Fibroblast of gingiva (primary cell): ENCODE measurements around the gene IGLL5.

Source experiments
- DNase-seq: peaks from one replicate; pipeline ENCODE4 v3.0.0-alpha.2; 2011; ENCODE audit warnings: low read depth

The IGLL5 gene

DNA sequence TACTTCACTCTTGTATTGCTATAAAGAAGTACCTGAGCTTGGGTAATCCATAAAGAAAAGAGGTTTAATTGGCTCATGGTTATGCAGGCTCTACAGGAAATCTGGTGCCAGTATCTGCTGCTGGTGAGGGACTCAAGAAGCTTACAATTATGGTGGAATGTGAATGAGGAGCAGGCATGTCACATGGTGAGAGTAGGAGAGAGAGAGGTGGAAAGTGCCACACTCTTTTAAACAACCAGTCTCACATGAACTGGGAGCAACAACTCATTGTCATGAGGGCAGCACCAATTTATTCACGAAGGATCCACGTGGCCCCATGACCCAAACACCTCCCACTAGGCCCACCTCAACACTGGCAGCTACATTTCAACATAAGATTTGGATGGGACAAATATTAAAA, 24.6 kb upstream of the IGLL5 start:
- no peak for DNase-seq

DNA sequence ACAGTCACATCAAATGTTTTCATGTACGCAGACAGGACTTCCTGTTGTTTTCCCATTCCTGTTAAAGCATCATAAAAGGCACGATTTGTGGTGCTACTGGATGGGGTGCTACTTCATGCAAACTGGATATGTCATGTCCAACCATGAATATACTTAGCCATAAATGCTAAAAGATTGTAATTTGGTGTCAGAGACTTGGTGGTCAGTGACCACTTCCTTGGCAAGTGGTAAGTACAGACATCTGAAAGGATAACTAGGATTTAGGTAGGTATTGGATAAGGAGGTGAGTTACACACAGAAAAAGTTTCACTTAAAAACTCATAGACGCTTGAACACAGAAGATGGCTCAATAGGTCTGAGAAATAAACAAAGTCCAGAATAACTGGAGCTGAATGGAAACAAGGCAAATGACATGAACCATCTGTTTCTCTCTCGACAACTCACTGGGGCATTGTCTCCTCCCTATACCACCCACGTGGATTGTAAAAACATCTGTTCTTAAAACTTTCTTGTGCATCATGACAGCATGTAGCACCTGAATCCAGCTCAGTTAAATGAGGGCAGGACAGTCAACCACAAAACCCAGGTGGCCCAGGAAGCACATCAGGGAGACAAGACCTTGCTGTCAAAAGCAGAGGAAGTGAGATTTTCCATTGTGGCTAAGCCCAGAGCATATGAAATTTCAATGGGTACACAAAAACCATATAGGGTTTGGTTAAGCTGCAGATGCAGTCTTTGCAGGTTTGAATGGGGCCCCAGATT, 22.1 kb upstream of the IGLL5 start:
- DNase-seq: no peak

DNA sequence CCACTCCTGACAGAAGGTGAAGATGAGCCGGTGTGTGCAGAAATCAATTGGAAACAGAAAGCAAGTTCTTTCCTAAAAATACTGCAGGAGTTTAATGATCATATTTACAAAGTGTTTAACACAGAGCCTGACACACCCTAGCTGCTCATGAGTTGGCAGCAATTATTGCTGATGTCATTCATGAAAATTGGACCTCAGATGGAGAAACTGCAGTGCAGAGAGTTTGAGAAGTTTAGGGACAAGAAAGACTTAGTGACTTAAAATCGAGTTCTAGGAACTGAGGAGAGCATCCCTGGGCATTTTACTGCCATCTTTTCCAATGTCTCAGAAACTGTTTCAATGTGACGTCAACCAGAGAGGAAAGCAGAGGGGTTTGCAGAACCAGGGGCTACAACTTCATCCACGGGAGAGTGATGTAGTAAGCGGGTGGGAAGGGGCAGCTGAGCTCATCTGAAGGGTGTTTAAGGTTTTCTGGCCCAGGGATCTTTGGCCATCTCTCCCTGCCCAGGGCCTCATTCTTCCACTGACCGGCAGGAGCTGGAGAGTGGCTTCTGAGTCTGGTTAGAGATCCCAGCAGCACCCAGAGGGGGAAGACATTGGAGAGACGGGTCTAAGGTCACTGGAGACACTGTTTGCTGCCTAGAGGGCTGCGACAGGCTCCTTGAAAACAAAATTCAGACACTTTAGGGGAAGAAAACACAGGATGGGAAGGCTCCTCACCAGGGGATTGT, 21.1 kb upstream of the IGLL5 start:
- DNase-seq: no peak

DNA sequence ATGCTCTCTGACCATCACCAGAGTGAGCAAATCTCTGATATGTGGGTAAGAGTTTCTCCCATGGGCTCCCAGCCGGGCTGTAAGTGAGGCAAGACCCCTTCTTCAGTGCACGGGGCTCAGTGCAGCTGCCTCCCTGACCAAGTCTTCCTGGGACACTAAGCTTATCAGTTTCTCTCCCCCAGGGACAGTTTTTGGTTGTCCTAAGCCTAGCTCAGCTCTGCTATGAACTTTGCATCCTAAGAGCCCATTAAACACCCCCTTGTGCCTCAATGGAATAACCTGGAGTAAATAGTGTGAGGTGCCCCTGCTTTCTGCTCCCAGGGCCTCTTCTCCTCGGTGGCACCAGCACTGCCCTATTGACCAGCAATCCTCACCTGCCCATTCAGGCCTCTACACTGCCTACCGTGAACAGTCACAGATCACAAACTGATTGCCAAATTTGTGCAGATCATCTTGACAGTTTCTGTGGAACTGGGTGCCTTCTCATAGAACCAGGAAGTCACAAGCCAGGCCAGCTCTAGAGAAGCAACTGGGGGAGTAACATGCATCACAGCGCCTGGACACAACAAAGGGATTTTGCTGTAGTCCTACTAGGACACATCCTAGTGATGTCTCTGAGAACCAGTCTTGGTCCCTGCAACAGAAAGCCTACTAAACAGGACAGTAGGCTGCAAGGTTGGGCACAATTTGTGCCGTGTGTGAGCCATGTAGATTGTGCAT, 19.5 kb upstream of the IGLL5 start:
- DNase-seq: no peak

DNA sequence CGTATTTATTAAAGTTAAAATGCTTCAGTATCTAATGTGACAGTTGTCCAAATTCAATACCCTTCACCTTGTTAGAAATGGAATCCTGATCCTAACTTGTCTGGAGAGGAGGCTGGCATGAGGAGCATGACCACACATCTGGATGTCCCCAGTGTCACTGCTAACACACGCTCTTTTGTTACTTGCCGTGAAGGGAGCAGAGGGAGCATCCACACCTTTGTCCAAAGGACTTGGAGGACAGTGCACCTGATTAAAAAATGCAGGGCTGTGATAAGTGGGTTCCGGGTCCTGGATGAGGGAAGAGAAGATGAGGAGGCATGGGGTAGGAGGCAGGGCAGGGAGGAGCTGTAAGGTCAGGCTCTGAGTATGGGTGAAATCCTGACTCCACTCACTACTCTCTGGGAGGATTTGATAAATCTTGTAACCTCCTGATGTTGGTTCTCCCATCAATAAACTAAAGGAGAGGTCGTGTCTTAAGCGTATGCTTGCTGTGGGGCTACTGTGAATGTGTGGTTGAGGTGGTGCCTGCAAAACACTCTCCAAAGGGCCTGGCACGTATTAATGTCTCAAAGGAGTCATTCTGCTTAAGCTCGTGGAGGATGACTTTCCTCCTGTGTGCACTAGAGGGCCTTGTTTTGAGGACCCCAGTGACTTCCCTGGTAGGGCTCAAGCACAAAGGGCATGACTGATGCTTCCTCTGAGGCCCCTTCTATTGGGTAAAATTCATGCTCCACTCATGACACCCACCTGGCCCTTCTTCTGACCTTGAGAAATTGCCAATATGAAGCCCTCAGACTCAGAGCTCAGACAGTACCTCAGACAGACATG, 16.8 kb upstream of the IGLL5 start:
- no peak for DNase-seq

DNA sequence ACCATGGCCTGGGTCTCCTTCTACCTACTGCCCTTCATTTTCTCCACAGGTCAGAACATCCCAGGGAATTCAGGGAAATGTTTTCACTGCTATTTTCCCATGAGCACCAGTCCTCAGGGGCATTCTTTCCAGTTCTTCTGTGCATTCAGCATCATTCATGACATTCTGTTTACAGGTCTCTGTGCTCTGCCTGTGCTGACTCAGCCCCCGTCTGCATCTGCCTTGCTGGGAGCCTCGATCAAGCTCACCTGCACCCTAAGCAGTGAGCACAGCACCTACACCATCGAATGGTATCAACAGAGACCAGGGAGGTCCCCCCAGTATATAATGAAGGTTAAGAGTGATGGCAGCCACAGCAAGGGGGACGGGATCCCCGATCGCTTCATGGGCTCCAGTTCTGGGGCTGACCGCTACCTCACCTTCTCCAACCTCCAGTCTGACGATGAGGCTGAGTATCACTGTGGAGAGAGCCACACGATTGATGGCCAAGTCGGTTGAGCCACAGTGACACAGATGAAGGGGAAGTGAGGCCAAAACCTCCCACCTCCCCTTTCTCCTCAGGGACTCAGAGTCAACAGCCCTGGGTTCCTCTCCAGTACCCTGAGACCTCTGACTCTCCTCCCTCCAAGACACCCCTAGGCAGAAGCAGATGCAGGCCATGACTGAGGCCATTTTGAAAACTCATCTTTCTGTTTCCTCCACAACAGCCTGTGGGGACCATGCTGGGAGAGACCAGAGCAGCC, 15.9 kb upstream of the IGLL5 start:
- no peak for DNase-seq

DNA sequence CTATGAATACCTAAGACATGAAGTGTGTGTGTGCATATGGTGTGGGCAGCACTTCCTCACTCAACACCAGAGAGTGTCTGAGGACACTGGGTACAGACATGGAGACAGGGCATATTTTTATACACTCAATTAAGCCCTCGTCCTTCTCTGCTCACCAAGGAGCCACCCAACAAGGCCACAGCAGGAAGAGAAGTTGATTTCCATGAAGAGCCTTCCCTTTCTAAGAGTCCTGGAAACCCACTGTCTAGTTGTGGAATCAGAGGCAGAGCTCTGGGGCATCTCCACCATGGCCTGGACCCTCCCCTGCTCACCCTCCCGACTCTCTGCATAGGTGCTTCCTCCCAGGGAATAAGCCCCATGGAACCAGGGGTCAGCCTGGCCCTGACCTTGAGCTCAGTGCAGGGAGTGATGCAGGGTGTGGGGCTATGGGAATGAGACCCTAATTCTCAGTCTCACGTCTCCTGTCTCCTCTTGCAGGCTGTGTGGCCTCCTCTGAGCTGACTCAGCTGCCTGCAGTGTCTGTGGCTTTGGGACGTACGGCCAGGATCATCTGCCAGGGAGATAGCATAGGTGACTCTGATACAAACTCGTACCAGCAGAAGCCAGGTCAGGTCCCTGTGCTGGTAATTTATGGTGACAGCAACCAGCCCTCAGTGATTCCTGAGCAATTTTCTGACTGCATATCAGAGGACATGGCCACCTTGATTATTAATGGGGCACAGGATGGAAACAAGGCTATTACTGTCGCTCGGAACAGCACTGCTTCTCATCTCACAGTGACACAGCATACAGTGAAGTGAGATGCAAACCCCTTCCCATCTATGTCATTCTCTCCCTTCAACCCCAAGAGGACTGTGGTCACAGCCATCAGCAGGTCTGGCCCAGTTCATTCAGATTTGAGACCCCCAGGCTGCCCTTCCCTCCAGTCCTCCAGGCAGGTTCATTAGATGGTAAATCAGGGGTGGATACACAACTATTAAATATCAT, 14.6 kb upstream of the IGLL5 start:
- DNase-seq: no peak

DNA sequence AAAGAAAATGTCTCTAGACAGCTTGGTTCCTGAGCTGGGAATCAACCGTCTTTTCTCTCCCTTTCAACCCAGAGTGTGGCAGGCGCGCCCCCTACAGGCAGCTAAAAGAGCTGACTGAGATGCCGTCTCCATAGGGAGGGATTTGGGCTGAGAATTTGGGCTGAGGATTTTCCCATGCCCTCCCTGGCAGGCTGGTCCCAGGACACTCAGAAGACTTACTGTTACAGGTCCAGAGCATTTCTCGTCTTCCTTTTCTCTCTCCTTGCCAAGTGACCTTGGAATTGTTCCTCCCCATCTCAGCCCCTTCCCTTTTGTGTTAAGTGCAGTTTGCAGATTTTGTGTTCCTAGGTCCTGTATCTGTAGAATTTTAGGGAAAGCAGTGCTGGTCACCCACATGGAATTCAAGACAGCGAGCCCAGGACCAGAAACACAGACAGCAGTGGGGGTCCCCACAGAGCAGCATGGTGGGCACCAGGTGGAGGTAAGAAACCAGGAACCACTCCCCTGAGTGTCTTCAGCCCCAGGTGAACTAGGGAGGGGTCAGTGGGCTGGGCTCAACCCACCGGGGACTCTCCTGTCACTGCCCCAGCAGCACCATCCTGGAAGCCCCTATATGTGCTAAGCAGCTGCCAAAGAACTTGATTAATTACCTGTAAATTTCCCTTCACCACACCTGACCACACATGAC, 9.9 kb upstream of the IGLL5 start:
- peak; percentile 35 for DNase-seq

DNA sequence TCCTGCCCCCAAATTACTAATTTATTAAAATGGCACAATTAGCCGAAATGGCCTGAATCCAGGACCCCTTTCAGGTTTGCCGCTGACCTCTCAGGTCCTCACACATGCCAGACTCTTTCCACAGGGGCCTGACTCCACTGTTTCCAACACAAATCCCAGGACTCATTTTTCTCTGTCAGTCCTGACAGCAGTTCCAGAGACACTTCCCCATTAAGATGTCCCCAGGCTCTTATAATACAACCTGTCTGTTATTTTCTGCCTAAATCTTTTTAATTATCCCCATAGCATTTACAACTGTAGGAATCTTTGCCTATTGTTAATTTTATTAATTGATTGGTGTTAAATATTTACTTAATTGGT, 9.4 kb upstream of the IGLL5 start:
- DNase-seq: no peak

DNA sequence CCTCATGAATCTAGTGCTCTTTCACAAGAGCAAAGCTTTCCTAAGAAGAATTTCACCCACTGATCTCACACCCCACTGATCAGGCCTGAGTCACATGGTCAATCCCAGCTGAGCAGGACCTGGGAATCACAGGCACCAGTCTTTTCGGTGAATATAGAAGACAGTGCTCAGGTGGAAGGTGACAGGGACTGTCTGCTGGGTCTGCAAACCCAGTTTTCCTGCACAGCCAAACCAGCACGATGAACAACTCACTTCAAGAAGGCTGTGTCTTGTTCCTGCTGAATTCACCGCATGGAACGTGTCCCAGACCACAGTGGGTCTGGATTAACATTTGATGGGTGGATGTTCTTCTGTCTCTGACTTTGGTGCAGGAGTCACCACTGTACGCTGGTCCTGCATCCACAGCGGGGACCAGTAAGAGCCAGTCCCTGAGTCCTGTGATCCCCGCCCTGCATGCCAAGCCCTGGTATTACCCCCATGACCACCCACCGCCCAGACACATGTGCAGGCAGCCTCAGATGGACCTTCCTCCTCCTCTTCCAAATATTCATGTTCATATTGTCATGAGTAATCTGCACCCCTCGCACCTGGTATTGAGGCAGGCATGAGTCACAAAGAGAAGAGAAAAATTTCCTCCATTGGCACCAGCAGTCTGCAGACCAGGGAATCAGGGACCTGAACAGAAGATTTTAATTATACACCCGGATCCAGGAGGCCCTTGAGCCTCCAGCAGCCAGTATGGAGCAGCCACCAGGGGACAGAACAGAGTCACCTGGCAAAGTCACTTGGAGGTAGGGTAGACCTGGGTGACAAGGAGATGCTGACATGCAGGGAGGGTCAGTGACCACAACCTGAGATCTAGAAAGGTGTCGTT, 8.6 kb upstream of the IGLL5 start:
- DNase-seq: no peak

DNA sequence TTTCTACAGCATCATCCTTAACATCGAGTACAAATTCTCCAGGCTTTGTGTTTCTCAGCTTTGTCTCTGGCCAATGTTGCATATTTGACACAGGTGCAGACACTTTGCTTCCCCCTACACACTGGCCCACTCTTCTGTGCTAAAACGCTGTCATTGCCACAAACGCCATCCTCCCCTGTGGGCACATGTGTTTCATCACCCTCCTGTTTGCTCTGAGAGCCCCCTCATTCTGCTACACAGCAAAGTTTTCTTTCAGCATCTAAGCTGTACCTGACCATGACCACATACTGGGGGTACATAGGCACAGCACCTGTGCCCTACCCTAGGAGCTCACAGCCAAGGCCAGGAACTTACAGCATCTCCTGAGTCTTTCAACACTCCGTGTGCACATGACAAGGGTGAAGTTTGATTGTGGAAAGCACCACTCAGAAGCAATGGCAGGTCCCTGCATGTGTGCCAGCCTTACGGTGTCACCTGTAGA, 7.9 kb upstream of the IGLL5 start:
- no peak for DNase-seq

DNA sequence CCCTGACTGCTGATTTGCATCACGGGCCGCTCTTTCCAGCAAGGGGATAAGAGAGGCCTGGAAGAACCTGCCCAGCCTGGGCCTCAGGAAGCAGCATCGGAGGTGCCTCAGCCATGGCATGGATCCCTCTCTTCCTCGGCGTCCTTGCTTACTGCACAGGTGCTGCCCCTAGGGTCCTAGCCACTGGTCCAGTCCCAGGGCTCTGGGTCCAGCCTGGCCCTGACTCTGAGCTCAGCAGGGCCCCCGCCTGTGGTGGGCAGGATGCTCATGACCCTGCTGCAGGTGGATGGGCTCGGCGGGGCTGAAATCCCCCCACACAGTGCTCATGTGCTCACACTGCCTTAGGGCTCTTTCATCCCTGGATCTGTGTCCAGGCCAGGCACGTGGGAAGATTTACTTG, 7.0 kb upstream of the IGLL5 start:
- DNase-seq: no peak

DNA sequence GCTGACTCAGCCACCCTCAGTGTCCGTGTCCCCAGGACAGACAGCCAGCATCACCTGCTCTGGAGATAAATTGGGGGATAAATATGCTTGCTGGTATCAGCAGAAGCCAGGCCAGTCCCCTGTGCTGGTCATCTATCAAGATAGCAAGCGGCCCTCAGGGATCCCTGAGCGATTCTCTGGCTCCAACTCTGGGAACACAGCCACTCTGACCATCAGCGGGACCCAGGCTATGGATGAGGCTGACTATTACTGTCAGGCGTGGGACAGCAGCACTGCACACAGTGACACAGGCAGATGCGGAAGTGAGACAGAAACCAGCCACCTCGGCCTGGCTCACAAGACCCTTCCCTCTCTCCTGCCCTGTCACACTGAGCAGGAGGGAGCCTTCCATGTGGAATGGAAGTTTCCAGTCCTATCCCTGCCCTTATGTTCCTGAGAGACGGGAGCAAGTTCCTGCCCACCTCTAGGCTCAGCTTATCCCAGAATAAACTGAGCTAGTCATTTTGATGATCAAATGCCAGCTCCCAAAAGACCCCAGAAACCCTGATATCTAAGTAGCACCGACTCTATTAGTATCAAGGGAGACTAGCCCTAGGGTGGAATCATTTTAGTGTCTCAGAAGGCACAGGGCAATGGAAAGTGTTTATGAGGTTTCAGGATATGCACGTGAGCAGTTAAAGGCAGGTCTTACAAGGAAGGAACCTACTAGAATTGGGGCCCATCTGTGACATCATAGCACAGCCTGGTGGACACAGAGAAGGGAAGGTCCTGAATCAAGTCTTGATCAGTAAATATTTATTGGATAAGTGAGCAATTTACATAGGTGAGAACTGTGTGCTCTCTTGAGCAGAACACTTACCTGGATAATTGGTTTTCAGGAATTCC, 6.3 kb upstream of the IGLL5 start:
- DNase-seq: no peak

DNA sequence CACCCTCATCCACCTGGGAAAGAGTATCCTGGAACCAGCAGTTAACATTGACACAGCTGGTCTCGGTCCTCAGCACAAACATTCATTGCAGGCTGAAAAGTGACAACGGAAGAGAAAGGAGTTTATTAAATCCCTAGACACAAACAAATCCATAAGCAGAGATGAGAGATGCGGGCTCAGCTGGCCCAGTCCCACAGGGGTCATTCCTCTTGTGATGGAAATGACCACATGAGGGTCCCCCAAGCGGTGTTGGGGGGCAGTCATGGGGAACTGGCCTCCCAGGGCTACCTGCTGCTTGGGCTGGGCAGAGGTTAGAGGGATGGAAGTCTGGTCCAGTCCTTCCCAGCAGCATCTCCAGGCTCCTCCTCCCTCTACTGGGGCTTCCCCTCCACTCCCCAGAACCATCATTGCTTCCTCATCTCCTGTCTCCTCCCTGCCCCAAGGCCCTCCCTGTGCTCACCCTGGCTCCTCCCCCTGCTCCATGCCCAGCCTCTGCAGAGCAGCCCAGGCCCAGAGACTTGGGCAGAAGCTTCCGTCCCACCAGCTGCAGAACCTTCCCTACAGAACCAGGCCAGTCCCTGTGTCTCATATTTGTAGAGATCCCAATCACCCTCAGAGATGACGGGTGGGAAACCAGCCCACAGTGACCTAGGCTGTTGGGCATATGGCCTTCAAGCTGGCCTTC, 5.4 kb upstream of the IGLL5 start:
- no peak for DNase-seq

DNA sequence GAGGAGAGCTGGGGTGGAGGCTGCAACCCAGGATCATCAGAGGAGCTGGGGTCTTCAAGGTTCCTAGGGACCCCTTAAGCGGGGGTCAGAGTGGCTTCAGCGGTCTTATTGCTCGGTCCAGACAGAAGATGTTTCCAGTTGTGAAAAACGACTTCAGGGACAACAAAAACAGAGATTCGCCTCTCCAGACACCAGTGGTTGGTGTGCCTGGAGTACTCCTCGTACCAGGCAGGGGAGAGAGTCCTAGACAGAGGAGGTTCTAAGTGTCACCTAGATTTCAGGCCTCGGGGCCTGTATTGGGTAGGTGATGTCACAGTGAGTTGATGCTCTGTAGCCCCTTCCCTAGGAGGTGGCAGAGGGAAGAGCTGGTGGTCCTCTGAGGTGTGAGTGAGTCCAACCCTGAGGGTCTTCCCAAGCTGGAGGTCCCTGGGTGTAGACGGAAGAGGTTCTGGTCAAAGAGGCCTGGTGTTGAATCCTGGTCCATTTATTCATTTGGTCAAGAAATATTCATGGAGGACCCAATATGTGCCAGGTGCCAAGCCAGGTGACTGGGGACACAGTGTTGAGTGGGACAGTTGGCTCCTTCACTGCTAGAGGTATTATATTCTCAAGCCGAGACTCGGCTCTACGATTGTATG, 4.4 kb upstream of the IGLL5 start:
- DNase-seq: no peak
